K562 (cell line): Measurements from ENCODE around the gene UBE2E2. TPM values are rescaled to one million over a fixed set of nuclear protein-coding genes. Genes with fewer than 3 reads are reported as not detected.

ENCODE experiments used
- COPS2 ChIP-seq: fragments of 450-650 bp; conservative IDR thresholded peaks from 2 replicates; pipeline ENCODE4 v1.6.1; 2016; ENCODE audit warnings: mild to moderate bottlenecking, moderate library complexity
- ESRRB ChIP-seq: fragments of 250-450 bp; sonication (Bioruptor Pico); IDR thresholded peaks from 2 replicates; pipeline ENCODE4 v1.5.0; 2020; ENCODE audit warnings: mild to moderate bottlenecking, moderate library complexity, borderline replicate concordance
- NFIX ChIP-seq: fragments of 250-450 bp; sonication (Bioruptor Pico); IDR thresholded peaks from 2 replicates; pipeline ENCODE4 v1.4.0; 2020; ENCODE audit warnings: low read depth, mild to moderate bottlenecking, moderate library complexity
- NONO ChIP-seq, 2 experiments: fragments of 200-400 bp in 1 of 2; fragments of 450-650 bp in 1 of 2; formaldehyde crosslinking in 1 of 2; IDR thresholded peaks; 2 replicates each; pipeline ENCODE4 v1.6.1; 2017; ENCODE audit warnings: low read depth in 2 of 2, mild to moderate bottlenecking in 2 of 2, moderate library complexity in 2 of 2, low read length in 1 of 2
- PCBP2 ChIP-seq: fragments of 200-400 bp; formaldehyde crosslinking; IDR thresholded peaks from 2 replicates; pipeline ENCODE4 v1.6.1; 2018; ENCODE audit warnings: low read length, low read depth, mild to moderate bottlenecking, moderate library complexity; ENCODE audit not compliant: poor library complexity, severe bottlenecking
- POLR2AphosphoS2 ChIP-seq: IDR thresholded peaks from 2 replicates; pipeline ENCODE4 v1.6.1; 2012; ENCODE audit warnings: low read length, improper control_type of control experiment
- RAD21 ChIP-seq, 2 experiments: fragments of 250-450 bp in 1 of 2; fragments of 450-650 bp in 1 of 2; sonication (Bioruptor Pico) in 1 of 2; formaldehyde crosslinking in 1 of 2; IDR thresholded peaks in 1 of 2; conservative IDR thresholded peaks in 1 of 2; 2 replicates each; pipeline versions ENCODE4 v1.4.0 to v1.8.0; 2020 to 2022; ENCODE audit warnings: mild to moderate bottlenecking in 2 of 2, moderate library complexity in 1 of 2
- RBM34 ChIP-seq: fragments of 200-400 bp; formaldehyde crosslinking; IDR thresholded peaks from 2 replicates; pipeline ENCODE4 v1.6.1; 2018; ENCODE audit warnings: low read length, borderline replicate concordance; ENCODE audit not compliant: insufficient read depth
- SETDB1 ChIP-seq: IDR thresholded peaks from one replicate; pipeline ENCODE4 v1.6.1; 2012; ENCODE audit warnings: low read length, control low read depth, inconsistent platforms
- SRF ChIP-seq, 2 experiments: fragments of 250-450, 450-650 bp in 1 of 2; sonication (Bioruptor Pico) in 1 of 2; sonication (generic) in 1 of 2; formaldehyde crosslinking; IDR thresholded peaks; 2 replicates each; pipeline versions ENCODE4 v1.5.0 to v1.5.1; 2020 to 2022; ENCODE audit warnings: mild to moderate bottlenecking in 1 of 2, missing genetic modification reagents in 1 of 2
- ZBTB17 ChIP-seq: fragments of 450-650 bp; formaldehyde crosslinking; IDR thresholded peaks from 2 replicates; pipeline ENCODE4 v1.4.0; 2020; ENCODE audit warnings: mild to moderate bottlenecking
- polyA plus RNA-seq, 8 experiments: library from polyadenylated mRNA; depleted of rRNA in 4 of 8; stranded (reverse) in 5 of 8; unstranded in 3 of 8; fragments of >200 nt; fragmentation: Nextera tagmentation in 2 of 8; fragmentation: Illumina TruSeq in 1 of 8; extraction: Ambion mirVana in 2 of 8; extraction: Trizol in 1 of 8; gene quantifications; 2 replicates each; pipeline versions ENCODE4 v1.2.1 to v1.2.3, GENCODE V29; 2011 to 2014; ENCODE audit warnings: inconsistent platforms in 1 of 8, missing spikeins in 1 of 8
- total RNA-seq, 7 experiments: library from RNA; depleted of rRNA in 6 of 7; stranded (reverse); fragments of >200 nt in 6 of 7; fragmentation: Illumina TruSeq in 2 of 7; extraction: Trizol in 2 of 7; gene quantifications; 2 replicates each; pipeline versions ENCODE4 v1.2.1 to v1.2.3, GENCODE V29; 2011 to 2021; ENCODE audit warnings: low replicate concordance in 1 of 7
- TF ChIP-seq, protein P1 (sequence below): fragments of 200-600 bp; sonication (generic); IDR thresholded peaks from one replicate; pipeline ENCODE4 v1.6.1; 2012; ENCODE audit warnings: mild to moderate bottlenecking, low read depth, low read length, inconsistent platforms

Gene UBE2E2
- total and polyA plus RNA-seq, 9 of the 15 experiments (the other 6 are each of a cell fraction or from before 2014, with no cell fraction given): 0.22 to 5.1 (median 1.9) TPM

DNA sequence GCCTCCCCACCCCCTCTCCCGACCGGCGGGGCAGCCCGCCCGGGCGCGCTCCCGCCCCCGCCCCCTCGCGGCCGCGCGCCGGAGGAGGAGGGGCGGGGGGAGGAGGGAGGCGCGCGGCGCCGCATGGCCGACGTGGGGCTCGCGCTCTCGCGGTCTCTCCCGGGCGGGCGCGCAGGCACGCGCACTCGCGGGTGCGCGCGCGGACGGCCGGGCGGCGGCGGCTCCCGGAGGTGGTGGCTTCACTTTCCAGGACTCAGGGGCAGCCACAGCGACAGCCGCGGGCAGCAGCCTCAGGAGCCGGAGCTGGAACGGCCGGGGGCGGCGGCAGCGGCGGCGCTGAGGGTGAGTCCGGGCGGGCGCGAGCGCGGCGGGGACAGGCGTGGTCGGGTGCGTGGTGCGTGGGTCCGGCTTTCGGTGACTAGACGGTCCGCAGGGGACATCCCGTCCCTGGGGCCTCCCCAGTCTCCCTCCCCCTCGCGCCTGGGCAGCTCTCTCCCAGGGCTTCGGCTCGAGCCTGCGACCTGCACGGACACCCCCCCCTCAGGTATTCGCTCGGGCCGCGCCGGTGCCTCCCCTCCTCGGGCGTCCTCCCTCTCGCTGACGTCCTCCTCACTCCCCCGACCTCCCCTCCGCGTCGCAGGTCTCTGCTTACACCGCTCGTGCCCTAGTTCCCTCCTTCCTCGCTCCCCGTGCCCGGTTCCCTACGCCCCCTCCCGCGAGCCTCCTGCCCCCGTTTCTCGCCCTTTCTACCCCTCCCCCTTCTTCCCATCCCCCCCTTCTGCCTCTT is at the start of gene UBE2E2 (continued):
- TF ChIP-seq, protein P1, sequence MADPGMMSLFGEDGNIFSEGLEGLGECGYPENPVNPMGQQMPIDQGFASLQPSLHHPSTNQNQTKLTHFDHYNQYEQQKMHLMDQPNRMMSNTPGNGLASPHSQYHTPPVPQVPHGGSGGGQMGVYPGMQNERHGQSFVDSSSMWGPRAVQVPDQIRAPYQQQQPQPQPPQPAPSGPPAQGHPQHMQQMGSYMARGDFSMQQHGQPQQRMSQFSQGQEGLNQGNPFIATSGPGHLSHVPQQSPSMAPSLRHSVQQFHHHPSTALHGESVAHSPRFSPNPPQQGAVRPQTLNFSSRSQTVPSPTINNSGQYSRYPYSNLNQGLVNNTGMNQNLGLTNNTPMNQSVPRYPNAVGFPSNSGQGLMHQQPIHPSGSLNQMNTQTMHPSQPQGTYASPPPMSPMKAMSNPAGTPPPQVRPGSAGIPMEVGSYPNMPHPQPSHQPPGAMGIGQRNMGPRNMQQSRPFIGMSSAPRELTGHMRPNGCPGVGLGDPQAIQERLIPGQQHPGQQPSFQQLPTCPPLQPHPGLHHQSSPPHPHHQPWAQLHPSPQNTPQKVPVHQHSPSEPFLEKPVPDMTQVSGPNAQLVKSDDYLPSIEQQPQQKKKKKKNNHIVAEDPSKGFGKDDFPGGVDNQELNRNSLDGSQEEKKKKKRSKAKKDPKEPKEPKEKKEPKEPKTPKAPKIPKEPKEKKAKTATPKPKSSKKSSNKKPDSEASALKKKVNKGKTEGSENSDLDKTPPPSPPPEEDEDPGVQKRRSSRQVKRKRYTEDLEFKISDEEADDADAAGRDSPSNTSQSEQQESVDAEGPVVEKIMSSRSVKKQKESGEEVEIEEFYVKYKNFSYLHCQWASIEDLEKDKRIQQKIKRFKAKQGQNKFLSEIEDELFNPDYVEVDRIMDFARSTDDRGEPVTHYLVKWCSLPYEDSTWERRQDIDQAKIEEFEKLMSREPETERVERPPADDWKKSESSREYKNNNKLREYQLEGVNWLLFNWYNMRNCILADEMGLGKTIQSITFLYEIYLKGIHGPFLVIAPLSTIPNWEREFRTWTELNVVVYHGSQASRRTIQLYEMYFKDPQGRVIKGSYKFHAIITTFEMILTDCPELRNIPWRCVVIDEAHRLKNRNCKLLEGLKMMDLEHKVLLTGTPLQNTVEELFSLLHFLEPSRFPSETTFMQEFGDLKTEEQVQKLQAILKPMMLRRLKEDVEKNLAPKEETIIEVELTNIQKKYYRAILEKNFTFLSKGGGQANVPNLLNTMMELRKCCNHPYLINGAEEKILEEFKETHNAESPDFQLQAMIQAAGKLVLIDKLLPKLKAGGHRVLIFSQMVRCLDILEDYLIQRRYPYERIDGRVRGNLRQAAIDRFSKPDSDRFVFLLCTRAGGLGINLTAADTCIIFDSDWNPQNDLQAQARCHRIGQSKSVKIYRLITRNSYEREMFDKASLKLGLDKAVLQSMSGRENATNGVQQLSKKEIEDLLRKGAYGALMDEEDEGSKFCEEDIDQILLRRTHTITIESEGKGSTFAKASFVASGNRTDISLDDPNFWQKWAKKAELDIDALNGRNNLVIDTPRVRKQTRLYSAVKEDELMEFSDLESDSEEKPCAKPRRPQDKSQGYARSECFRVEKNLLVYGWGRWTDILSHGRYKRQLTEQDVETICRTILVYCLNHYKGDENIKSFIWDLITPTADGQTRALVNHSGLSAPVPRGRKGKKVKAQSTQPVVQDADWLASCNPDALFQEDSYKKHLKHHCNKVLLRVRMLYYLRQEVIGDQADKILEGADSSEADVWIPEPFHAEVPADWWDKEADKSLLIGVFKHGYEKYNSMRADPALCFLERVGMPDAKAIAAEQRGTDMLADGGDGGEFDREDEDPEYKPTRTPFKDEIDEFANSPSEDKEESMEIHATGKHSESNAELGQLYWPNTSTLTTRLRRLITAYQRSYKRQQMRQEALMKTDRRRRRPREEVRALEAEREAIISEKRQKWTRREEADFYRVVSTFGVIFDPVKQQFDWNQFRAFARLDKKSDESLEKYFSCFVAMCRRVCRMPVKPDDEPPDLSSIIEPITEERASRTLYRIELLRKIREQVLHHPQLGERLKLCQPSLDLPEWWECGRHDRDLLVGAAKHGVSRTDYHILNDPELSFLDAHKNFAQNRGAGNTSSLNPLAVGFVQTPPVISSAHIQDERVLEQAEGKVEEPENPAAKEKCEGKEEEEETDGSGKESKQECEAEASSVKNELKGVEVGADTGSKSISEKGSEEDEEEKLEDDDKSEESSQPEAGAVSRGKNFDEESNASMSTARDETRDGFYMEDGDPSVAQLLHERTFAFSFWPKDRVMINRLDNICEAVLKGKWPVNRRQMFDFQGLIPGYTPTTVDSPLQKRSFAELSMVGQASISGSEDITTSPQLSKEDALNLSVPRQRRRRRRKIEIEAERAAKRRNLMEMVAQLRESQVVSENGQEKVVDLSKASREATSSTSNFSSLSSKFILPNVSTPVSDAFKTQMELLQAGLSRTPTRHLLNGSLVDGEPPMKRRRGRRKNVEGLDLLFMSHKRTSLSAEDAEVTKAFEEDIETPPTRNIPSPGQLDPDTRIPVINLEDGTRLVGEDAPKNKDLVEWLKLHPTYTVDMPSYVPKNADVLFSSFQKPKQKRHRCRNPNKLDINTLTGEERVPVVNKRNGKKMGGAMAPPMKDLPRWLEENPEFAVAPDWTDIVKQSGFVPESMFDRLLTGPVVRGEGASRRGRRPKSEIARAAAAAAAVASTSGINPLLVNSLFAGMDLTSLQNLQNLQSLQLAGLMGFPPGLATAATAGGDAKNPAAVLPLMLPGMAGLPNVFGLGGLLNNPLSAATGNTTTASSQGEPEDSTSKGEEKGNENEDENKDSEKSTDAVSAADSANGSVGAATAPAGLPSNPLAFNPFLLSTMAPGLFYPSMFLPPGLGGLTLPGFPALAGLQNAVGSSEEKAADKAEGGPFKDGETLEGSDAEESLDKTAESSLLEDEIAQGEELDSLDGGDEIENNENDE: no peak
- TF ChIP-seq PCBP2 (no peak), SRF (CRISPR knock-in tag; IDR thresholded peaks at IDR 0.05) (no peak), NFIX (CRISPR knock-in tag) (no peak), ESRRB (no peak), SETDB1 (no peak), COPS2 (no peak), RBM34 (no peak), ZBTB17 (no peak), RAD21 (CRISPR knock-in tag; conservative IDR thresholded peaks at IDR 0.05 in 1 of 2, IDR thresholded peaks at IDR 0.05 in 1 of 2) (no peak), NONO (IDR thresholded peaks at IDR 0.05; ENCODE audit: low read depth in 2 of 2, low read length in 1 of 2) (peak in 1 of 2 experiments; percentile 67; a peak in 1 of 4 replicates), POLR2AphosphoS2 (no peak)
